Activated CD8-positive, alpha-beta T cell treated with anti-CD3 and anti-CD28 coated beads for 36 hours (primary cell): ENCODE results near the gene NPTX1. TPM values are rescaled to one million over a fixed set of nuclear protein-coding genes. Genes with fewer than 3 reads are reported as not detected.

ENCODE experiments used
- ATAC-seq: fragments of 200-7000 bp; cut with Tn5 transposase; one replicate; pipeline ENCODE4 v1.10.0; 2021; ENCODE audit warnings: mild to moderate bottlenecking, moderate library complexity
- CTCF ChIA-PET: fragments of 350-600 bp; sonication (Branson Sonifier 250); formaldehyde crosslinking; loops from one replicate; lab custom pipeline; 2021; ENCODE audit warnings: antibody characterized with exemption; lab: Charles Lee
- POLR2A ChIA-PET: fragments of 350-600 bp; sonication (Branson Sonifier 250); formaldehyde crosslinking; loops from one replicate; lab custom pipeline; 2021; ENCODE audit warnings: antibody characterized with exemption; lab: Charles Lee
- DNase-seq: peaks from one replicate; pipeline ENCODE4 v3.0.0-alpha.2; 2020
- H3K27ac Mint-ChIP-seq: one replicate; pipeline ENCODE4 v1.8.0; 2021; ENCODE audit warnings: mild to moderate bottlenecking, mixed read lengths
- H3K27me3 Mint-ChIP-seq: one replicate; pipeline ENCODE4 v1.8.0; 2021; ENCODE audit warnings: mixed read lengths
- H3K36me3 Mint-ChIP-seq: one replicate; pipeline ENCODE4 v1.8.0; 2021; ENCODE audit warnings: low read depth, mixed read lengths
- H3K4me1 Mint-ChIP-seq: one replicate; pipeline ENCODE4 v1.8.0; 2021; ENCODE audit warnings: low read depth, mixed read lengths
- H3K4me3 Mint-ChIP-seq: one replicate; pipeline ENCODE4 v1.8.0; 2021; ENCODE audit warnings: mild to moderate bottlenecking, moderate library complexity, mixed read lengths
- H3K9me3 Mint-ChIP-seq: one replicate; pipeline ENCODE4 v1.8.0; 2021; ENCODE audit warnings: mixed read lengths
- intact Hi-C: fragments of 100-400 bp; cut with micrococcal nuclease; formaldehyde crosslinking; loops from one replicate; pipeline ENCODE4 v1.10.0; 2022
- total RNA-seq, 2 experiments: library from RNA; stranded (reverse); gene quantifications; one replicate each; pipeline ENCODE4 v1.2.3, GENCODE V29; 2021
- TF ChIP-seq, protein P1 (sequence below): fragments of 200-600 bp; IDR thresholded peaks from one replicate; pipeline ENCODE4 v1.8.0; 2022; ENCODE audit warnings: antibody characterized with exemption, mild to moderate bottlenecking

NPTX1 gene
- total RNA-seq, 2 experiments from 2014 or later, result 3.4 to 5.1 TPM

DNA sequence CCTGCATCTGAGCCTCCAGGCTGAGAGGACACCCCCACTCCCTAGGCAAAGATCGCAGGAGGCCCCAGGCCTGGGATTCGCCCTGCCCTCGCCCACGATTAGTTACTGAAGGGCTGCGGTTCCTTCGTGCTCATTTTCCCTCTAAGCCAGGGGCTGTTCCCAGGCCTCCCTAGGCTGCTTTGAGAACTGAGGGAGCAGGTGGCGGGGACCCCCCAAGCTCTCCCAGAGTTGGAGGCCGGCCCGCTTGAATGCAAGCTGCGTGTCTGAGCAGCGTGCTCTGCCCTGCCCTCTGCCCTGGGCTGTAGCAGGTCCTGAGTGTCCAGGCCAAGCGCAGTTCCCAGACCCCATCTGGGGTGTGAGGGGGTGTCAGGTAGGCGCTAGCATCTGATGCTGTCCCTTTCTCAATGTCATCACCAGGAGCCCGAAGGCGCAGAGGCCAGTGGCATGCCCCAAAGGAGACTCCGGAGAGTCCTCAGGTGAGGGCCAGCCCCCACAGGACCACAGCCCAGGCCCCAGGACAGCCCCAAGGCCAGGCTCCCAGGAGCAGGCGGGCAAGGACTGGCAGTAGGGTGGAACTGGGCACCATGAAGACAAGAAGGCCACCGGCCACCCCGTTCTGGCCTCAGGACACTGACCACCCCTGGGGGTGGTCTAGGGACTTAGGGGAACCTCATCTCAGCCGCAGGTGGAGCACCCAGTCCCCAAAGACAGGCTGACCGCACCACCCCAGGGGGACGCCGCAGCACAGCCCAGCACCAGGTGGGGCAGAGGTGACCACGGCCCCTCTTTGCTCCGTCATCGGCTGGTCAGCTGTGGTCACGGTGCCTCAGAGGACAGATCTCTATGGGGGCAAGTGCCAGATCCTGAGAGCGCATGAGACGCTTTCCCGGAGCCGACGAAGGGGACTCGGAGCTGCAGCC lies 46.8 kb downstream of the NPTX1 start:
- TF ChIP-seq, protein P1, sequence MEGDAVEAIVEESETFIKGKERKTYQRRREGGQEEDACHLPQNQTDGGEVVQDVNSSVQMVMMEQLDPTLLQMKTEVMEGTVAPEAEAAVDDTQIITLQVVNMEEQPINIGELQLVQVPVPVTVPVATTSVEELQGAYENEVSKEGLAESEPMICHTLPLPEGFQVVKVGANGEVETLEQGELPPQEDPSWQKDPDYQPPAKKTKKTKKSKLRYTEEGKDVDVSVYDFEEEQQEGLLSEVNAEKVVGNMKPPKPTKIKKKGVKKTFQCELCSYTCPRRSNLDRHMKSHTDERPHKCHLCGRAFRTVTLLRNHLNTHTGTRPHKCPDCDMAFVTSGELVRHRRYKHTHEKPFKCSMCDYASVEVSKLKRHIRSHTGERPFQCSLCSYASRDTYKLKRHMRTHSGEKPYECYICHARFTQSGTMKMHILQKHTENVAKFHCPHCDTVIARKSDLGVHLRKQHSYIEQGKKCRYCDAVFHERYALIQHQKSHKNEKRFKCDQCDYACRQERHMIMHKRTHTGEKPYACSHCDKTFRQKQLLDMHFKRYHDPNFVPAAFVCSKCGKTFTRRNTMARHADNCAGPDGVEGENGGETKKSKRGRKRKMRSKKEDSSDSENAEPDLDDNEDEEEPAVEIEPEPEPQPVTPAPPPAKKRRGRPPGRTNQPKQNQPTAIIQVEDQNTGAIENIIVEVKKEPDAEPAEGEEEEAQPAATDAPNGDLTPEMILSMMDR, result no peak
- ChIA-PET POLR2A (no interaction called here), CTCF (interaction anchor here (3.6 kb wide), 1 partner anchor 470 kb away, joined by 19 read pairs; no protein-coding TSS in a partner anchor)
- H3K9me3 Mint-ChIP-seq, result no peaks in the 10 kb centered on the region
- no peak for DNase-seq
- peaks cover 9% of the 10 kb centered on the region for H3K4me1 Mint-ChIP-seq
- H3K27me3 Mint-ChIP-seq, result no peaks in the 10 kb centered on the region
- H3K27ac Mint-ChIP-seq, result no peak overlapping the region
- no peak overlapping the region for H3K4me3 Mint-ChIP-seq
- no peak for ATAC-seq
- H3K36me3 Mint-ChIP-seq, result no peaks in the 10 kb centered on the region
- intact Hi-C loops, result loop anchor here (5.0 kb wide), 2 partner anchors 148 to 553 kb away; no protein-coding TSS in a partner anchor

DNA sequence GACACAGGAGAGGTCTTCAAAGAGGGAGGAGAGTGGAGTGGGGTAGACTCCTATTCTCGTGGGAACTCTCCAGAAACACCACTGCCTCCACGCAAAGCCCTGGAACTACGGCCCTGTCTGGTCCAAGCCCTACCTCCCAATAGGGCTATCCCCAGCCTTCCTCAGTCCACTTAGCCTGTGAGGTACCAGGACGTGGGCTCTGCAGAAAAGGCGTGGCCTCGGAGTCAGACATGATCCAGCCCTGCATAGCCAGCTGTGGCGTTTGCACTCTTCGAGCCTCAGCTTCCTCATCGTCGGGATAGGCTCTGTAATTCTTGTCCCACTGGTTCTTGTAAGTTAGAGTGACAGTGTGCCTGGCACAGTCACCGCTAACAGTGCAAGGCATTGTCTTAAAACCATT lies 47.6 kb downstream of the NPTX1 start:
- ATAC-seq (no peak), DNase-seq (no peak)
- H3K4me3 Mint-ChIP-seq, result no peak overlapping the region
- ChIA-PET POLR2A (no interaction called here), CTCF (interaction anchor here (2.1 to 3.6 kb wide), 4 partner anchors 146 to 559 kb away, joined by 5 to 19 read pairs (median 10); no protein-coding TSS in a partner anchor)
- no peaks in the 10 kb centered on the region for H3K27me3 Mint-ChIP-seq
- intact Hi-C loops, result loop anchor here (5.0 kb wide), 2 partner anchors 149 to 554 kb away; no protein-coding TSS in a partner anchor
- H3K9me3 Mint-ChIP-seq, result no peaks in the 10 kb centered on the region
- H3K4me1 Mint-ChIP-seq, result peaks cover 11% of the 10 kb centered on the region
- no peak overlapping the region for H3K27ac Mint-ChIP-seq
- TF ChIP-seq, protein P1, result no peak
- H3K36me3 Mint-ChIP-seq, result no peaks in the 10 kb centered on the region

GRCh38 chr17:80428363-80428762 lies 48.0 kb downstream of the NPTX1 start:
- no peaks in the 10 kb centered on the region for H3K9me3 Mint-ChIP-seq
- TF ChIP-seq, protein P1, result no peak
- ATAC-seq, result no peak
- CTCF ChIA-PET, result interaction anchor here (1.3 to 3.6 kb wide), 7 partner anchors 136 to 559 kb away, joined by 3 to 19 read pairs (median 8); no protein-coding TSS in a partner anchor
- H3K27me3 Mint-ChIP-seq, result no peaks in the 10 kb centered on the region
- intact Hi-C loops, result loop anchor here (5.0 kb wide), 2 partner anchors 149 to 554 kb away; no protein-coding TSS in a partner anchor
- no peak for DNase-seq
- H3K4me1 Mint-ChIP-seq, result peaks cover 11% of the 10 kb centered on the region
- H3K36me3 Mint-ChIP-seq, result no peaks in the 10 kb centered on the region
- POLR2A ChIA-PET, result interaction anchor here (1.3 kb wide), 1 partner anchor 26 kb away, joined by 4 read pairs; no protein-coding TSS in a partner anchor
- no peak overlapping the region for H3K4me3 Mint-ChIP-seq
- H3K27ac Mint-ChIP-seq, result no peak overlapping the region

DNA sequence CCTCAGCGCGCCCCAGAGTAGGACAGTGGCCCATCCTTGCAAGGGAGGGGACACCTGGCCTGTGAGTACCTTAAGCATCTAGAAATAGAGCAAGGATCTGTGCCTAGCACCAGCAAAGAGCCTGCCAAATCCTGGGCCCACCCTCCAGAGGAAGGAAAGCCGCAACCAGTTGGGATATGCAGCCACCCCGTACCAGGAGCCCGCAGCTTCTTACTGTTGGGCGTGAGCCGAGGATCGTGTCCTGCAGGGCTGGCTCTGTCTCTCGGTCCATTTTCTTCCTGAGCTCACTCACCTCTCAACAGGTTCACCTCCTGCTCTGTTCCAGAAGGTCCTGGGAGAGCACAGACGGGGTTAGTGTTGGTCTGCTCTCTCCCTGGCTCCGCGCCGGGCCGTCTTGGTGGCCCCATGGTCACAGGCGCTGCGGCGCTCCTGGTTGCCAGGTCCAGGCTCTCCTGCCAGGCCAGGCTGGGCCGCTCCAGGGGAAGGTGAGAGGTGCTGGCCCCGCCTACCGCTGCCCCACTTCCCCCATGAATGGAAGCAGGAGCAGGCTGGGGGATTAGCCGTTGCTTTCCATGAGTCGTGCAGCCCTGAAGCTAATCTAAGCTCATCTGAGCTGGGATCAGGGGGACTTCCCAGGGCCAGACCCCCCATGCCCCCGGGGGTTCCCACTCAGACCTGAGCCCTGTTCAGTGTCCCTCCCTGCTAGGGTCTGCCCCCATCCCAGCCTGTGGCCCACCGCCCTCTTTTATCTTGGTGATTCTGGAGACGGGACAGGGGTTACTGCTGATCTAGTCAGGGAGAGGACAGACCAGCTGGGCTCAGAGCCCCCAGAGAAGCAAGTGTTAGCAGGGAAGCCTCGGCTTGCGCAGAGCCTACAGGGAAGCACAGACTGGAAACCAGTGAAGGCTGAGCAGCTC lies 48.8 kb downstream of the NPTX1 start:
- ATAC-seq (no peak), DNase-seq (no peak)
- TF ChIP-seq, protein P1, result no peak
- Mint-ChIP-seq H3K27ac (no peak overlapping the region), H3K36me3 (no peaks in the 10 kb centered on the region), H3K4me3 (no peak overlapping the region), H3K9me3 (no peaks in the 10 kb centered on the region), H3K4me1 (peaks cover 11% of the 10 kb centered on the region), H3K27me3 (no peaks in the 10 kb centered on the region)
- ChIA-PET CTCF (interaction anchor here (0.7 to 3.6 kb wide), 37 partner anchors 8 to 672 kb away, joined by 3 to 19 read pairs (median 4); no protein-coding TSS in a partner anchor), POLR2A (interaction anchor here (1.0 to 1.3 kb wide), 2 partner anchors 11 to 27 kb away, joined by 4 read pairs; no protein-coding TSS in a partner anchor)
- intact Hi-C loops, result loop anchor here (5.0 kb wide), 2 partner anchors 150 to 555 kb away; no protein-coding TSS in a partner anchor
